SK-N-SH (cell line): ENCODE data around the gene CASZ1.

Experiments used
- MAX ChIP-seq: IDR thresholded peaks from 2 replicates; pipeline ENCODE4 v1.4.0; 2012; ENCODE audit warnings: low read depth
- POLR2AphosphoS5 ChIP-seq: IDR thresholded peaks from 2 replicates; pipeline ENCODE4 v1.6.1; 2012; ENCODE audit warnings: low read depth, low read length
- SIN3A ChIP-seq: IDR thresholded peaks from 2 replicates; pipeline ENCODE4 v1.6.1; 2012; ENCODE audit warnings: low read depth, mild to moderate bottlenecking, low read length, moderate library complexity, borderline replicate concordance

GRCh38 chr1:10657088-10657847 lies 139.2 kb downstream of the CASZ1 start:
- no peak for TF ChIP-seq POLR2AphosphoS5
- no peak for TF ChIP-seq MAX
- no peak for TF ChIP-seq SIN3A
